Measurements from ENCODE around the gene KLHL6. TPM values are rescaled to one million over a fixed set of nuclear protein-coding genes. Genes with fewer than 3 reads are reported as not detected.
A peak's percentile ranks its signal among the peaks of the same experiment; 100 is the strongest.

Gene KLHL6
- total and polyA plus RNA-seq, 2 experiments from 2014 or later, result 0.03 TPM; not detected in 1

- Histone ChIP-seq H3K4me1 (ENCODE audit: low read depth) (no peaks in the 10 kb centered on the region), H3K27me3 (no peaks in the 10 kb centered on the region), H3K9me3 (ENCODE audit: low read depth) (no peaks in the 10 kb centered on the region), H3K36me3 (peaks cover 3% of the 10 kb centered on the region), H3K4me3 (no peak overlapping the region), H3K27ac (no peak overlapping the region)
- DNase-seq (ENCODE audit: low read depth in 1 of 2, low spot score in 1 of 2), result peak in 1 of 2 donors; percentile 41
- TF ChIP-seq, protein P1, sequence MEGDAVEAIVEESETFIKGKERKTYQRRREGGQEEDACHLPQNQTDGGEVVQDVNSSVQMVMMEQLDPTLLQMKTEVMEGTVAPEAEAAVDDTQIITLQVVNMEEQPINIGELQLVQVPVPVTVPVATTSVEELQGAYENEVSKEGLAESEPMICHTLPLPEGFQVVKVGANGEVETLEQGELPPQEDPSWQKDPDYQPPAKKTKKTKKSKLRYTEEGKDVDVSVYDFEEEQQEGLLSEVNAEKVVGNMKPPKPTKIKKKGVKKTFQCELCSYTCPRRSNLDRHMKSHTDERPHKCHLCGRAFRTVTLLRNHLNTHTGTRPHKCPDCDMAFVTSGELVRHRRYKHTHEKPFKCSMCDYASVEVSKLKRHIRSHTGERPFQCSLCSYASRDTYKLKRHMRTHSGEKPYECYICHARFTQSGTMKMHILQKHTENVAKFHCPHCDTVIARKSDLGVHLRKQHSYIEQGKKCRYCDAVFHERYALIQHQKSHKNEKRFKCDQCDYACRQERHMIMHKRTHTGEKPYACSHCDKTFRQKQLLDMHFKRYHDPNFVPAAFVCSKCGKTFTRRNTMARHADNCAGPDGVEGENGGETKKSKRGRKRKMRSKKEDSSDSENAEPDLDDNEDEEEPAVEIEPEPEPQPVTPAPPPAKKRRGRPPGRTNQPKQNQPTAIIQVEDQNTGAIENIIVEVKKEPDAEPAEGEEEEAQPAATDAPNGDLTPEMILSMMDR (IDR thresholded peaks at IDR 0.05; ENCODE audit: low read depth, low read length), result no peak
These were observed 95.1 kb downstream of the KLHL6 start for GRCh38 chr3:183460081-183461055.

DNA sequence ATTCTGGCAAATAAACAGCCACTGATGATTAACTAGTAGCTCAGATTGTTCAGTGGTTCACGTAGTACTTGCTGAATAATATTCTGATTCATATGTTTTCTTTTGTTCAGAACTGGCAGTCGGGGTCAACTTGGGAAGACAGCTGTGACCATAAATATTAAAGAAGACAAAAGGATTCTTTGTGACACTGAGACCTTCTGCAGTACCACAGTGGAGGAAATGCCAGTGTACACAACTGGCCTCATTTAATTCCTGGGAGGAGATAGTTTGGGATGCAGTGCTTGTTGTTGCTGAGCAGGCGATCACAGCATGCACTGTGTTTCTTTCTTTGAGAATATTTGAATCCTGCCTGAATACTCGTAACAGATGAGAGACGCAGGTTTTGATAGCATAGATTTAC is 100.4 kb downstream of the KLHL6 start:
- no peak overlapping the region for H3K4me3 ChIP-seq
- H3K27me3 ChIP-seq, result no peaks in the 10 kb centered on the region
- peaks cover 40% of the 10 kb centered on the region for H3K36me3 ChIP-seq
- TF ChIP-seq, protein P1 (IDR thresholded peaks at IDR 0.05; ENCODE audit: low read depth, low read length), result no peak
- no peak overlapping the region for H3K27ac ChIP-seq
- no peaks in the 10 kb centered on the region for H3K9me3 ChIP-seq (ENCODE audit: low read depth)
- peak in 1 of 2 donors; percentile 22 for DNase-seq (ENCODE audit: low read depth in 1 of 2, low spot score in 1 of 2)
- H3K4me1 ChIP-seq (ENCODE audit: low read depth), result no peaks in the 10 kb centered on the region

GRCh38 chr3:183454064-183454463 is 101.4 kb downstream of the KLHL6 start:
- Histone ChIP-seq H3K4me3 (no peak overlapping the region), H3K4me1 (ENCODE audit: low read depth) (peaks cover 6% of the 10 kb centered on the region), H3K9me3 (ENCODE audit: low read depth) (no peaks in the 10 kb centered on the region), H3K27ac (peak overlapping the region; percentile 52), H3K36me3 (peaks cover 40% of the 10 kb centered on the region), H3K27me3 (no peaks in the 10 kb centered on the region)
- no peak for DNase-seq (ENCODE audit: low read depth in 1 of 2, low spot score in 1 of 2)
- TF ChIP-seq, protein P1 (IDR thresholded peaks at IDR 0.05; ENCODE audit: low read depth, low read length), result no peak

DNA sequence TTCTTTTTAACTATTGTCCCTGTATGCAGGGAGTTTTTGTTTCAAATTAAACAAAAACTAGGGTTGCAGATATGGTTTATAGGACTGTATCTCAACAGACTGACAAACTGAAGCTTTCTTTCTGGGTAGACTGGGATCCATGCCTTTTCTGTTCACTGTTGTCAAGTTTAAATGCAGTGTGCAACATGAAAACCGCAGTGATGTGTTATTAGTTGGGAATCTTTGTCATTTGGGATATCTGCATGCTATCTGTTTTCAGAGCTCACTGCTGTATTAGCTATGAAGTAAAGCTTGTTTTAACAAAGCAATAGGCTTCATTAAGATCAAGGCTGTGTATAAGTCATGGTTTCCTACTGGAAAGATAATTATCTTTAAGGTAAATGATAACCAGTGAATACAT is 105.7 kb downstream of the KLHL6 start:
- H3K36me3 ChIP-seq, result peaks cover 31% of the 10 kb centered on the region
- no peaks in the 10 kb centered on the region for H3K9me3 ChIP-seq (ENCODE audit: low read depth)
- H3K4me1 ChIP-seq (ENCODE audit: low read depth), result peaks cover 11% of the 10 kb centered on the region
- H3K27me3 ChIP-seq, result no peaks in the 10 kb centered on the region
- peak overlapping the region; percentile 34 for H3K27ac ChIP-seq
- peak in 1 of 2 donors; percentile 27 for DNase-seq (ENCODE audit: low read depth in 1 of 2, low spot score in 1 of 2)
- TF ChIP-seq, protein P1 (IDR thresholded peaks at IDR 0.05; ENCODE audit: low read depth, low read length), result no peak
- H3K4me3 ChIP-seq, result peak overlapping the region; percentile 75

GRCh38 chr3:183449391-183449790 is 106.1 kb downstream of the KLHL6 start:
- Histone ChIP-seq H3K4me1 (ENCODE audit: low read depth) (peaks cover 11% of the 10 kb centered on the region), H3K36me3 (peaks cover 28% of the 10 kb centered on the region), H3K27ac (peak overlapping the region; percentile 34), H3K27me3 (no peaks in the 10 kb centered on the region), H3K9me3 (ENCODE audit: low read depth) (no peaks in the 10 kb centered on the region), H3K4me3 (peak overlapping the region; percentile 75)
- TF ChIP-seq, protein P1 (IDR thresholded peaks at IDR 0.05; ENCODE audit: low read depth, low read length), result no peak
- peak; percentile 56 for DNase-seq (ENCODE audit: low read depth in 1 of 2, low spot score in 1 of 2)
